Measurements from ENCODE around the gene DCAF8L2. TPM values are rescaled to one million over a fixed set of nuclear protein-coding genes. Genes with fewer than 3 reads are reported as not detected.
"Not testable (repeated sequence)": the region's sequence is repeated elsewhere in the genome, so short reads cannot be mapped to it uniquely, and the experiment has no call there.

Gene DCAF8L2
- total RNA-seq (2014; rRNA removed; shearing (Covaris generic)) = not detected in 2 replicates

DNA sequence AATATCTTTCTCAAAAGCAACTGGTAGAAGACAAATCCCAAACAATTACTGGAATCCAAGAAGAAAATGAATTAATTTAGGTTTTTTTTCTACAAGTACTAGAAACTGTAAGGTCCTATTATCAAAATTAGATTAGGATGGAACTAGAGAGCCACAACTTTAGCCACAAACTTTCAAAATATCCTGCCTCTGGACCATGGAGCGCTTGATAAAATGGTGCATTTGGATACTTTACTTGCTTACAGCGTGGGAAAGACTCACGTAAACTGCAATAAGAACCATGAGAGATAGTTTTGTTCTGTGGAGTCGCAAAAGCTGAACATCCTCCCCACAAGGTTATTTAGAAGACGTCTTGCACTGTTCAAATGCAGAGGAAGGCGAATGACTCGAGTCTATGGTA is at the start of gene DCAF8L2:
Gene DCAF8L2 (plus strand): TSS at position 301 of the 400 bp plus-strand sequence. CDS start 156,552 bp downstream, outside the sequence.
- Histone ChIP-seq H3K4me1 (replicated peaks) (no peaks in the 10 kb centered on the region), H3K27me3 (replicated peaks) (no peaks in the 10 kb centered on the region), H3K36me3 (no peaks in the 10 kb centered on the region), H3K9me3 (replicated peaks) (no peaks in the 10 kb centered on the region), H3K4me3 (no peak within 1 kb of the TSS), H3K27ac (no peak within 1 kb of the TSS)
- no peak for DNase-seq (ENCODE audit: low read depth in 1 of 2, low spot score in 2 of 2)

DNA sequence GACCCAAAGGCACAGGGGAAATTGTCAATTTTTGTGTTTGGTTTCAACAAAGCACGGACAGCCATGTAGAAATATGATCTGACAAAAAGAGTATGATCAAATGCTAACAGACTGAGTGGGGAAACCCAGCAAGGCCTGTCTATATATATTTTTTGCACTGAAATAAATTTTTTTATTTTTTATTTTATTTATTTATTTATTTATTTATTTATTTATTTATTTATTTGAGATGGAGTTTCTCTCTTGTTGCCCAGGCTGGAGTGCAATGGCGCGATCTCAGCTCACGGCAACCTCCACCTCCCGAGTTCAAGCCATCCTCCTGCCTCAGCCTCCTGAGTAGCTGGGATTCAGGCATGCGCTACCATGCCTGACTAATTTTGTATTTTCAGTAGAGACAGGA is 49.0 kb upstream of the DCAF8L2 start:
- H3K27me3 ChIP-seq (replicated peaks); H3K27ac ChIP-seq; DNase-seq (ENCODE audit: low read depth in 1 of 2, low spot score in 2 of 2); H3K36me3 ChIP-seq; H3K4me1 ChIP-seq (replicated peaks); H3K4me3 ChIP-seq; H3K9me3 ChIP-seq (replicated peaks): not testable (repeated sequence)

DNA sequence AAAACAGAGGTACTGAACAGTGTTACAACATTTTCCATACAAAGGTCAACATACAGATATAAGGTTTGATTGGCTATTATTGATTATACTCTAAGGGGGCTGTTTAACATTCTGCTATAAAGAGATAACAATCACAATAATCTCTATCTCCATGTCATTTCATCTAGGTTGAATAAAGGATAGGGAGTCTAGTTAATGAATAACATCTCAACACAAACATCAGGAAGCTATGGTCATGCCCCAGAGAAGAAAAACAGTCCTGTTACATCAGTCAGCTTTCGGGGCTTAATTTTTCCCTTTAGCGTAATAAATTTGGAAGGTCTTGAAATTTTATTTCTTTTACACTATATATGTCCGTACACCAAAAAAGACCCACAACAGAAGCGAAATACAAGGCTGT is 41.5 kb upstream of the DCAF8L2 start:
- H3K27me3 ChIP-seq (replicated peaks) = no peaks in the 10 kb centered on the region
- H3K27ac ChIP-seq = no peak overlapping the region
- H3K9me3 ChIP-seq (replicated peaks) = no peaks in the 10 kb centered on the region
- H3K4me1 ChIP-seq (replicated peaks) = no peaks in the 10 kb centered on the region
- H3K36me3 ChIP-seq = no peaks in the 10 kb centered on the region
- DNase-seq (ENCODE audit: low read depth in 1 of 2, low spot score in 2 of 2) = no peak
- H3K4me3 ChIP-seq = no peak overlapping the region

DNA sequence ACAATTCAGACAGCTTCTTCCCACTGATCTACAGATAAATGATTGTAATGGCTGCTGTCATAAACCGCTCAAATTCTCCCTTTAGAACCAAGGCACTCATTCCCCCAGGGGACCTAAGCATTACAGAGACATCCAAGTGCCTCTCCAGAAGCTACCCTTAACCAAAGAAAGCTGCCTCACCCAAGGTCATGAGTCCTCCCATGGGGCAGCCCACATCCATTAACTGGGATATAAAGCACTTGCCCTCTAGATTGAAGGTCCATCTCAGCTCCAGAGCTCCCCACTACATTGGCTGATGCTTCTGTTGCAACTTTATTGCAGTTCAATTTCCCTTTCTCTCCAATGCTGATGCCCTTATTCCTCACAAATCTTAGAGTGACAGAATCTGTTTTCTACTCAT is 40.5 kb upstream of the DCAF8L2 start:
- Histone ChIP-seq H3K27me3 (replicated peaks) (no peaks in the 10 kb centered on the region), H3K4me1 (replicated peaks) (no peaks in the 10 kb centered on the region), H3K27ac (no peak overlapping the region), H3K36me3 (no peaks in the 10 kb centered on the region), H3K9me3 (replicated peaks) (no peaks in the 10 kb centered on the region), H3K4me3 (no peak overlapping the region)
- no peak for DNase-seq (ENCODE audit: low read depth in 1 of 2, low spot score in 2 of 2)

DNA sequence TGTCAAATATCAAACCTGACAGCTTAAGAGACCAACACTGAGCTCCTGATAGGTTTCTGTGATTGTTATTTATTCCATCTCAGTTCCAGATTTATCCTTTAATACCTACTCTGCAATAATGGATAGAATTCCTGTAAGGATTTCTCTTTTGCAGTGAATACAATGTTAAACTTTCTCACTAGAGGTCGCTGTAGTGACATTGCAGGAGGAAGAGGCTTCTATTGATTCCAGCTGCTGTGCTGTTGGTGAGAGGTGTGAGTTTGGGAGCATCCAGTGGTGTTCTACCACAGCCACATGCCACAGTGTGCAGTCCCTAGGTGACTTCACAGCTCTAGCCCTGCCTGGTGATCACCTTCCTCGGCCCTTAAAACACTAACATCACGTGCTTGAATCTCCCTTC is 34.6 kb upstream of the DCAF8L2 start:
- no peak overlapping the region for H3K4me3 ChIP-seq
- H3K9me3 ChIP-seq (replicated peaks) = no peaks in the 10 kb centered on the region
- no peaks in the 10 kb centered on the region for H3K27me3 ChIP-seq (replicated peaks)
- no peaks in the 10 kb centered on the region for H3K36me3 ChIP-seq
- no peak for DNase-seq (ENCODE audit: low read depth in 1 of 2, low spot score in 2 of 2)
- no peak overlapping the region for H3K27ac ChIP-seq
- no peaks in the 10 kb centered on the region for H3K4me1 ChIP-seq (replicated peaks)

DNA sequence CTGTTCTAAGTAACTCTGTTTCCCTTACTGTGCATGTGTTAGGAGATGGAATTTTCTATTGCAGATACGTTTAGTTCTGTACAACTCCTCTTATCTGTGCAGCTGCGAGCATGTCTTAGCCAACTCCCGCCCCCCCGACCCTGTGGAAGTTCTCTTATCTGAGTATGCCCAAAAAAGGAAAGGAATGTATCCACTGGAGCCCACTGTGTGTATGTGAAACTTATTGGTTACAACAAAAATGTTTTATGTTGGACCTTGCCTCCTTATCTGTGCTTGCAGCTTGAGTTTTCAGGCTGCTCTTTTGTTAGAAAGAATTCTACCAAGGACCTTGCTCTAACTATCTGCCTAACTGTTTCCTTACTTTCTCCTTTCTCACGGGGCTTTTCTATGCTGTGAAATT is 24.2 kb upstream of the DCAF8L2 start:
- Histone ChIP-seq H3K36me3 (no peaks in the 10 kb centered on the region), H3K27me3 (replicated peaks) (no peaks in the 10 kb centered on the region), H3K4me1 (replicated peaks) (no peaks in the 10 kb centered on the region), H3K4me3 (no peak overlapping the region), H3K27ac (no peak overlapping the region), H3K9me3 (replicated peaks) (no peaks in the 10 kb centered on the region)
- DNase-seq (ENCODE audit: low read depth in 1 of 2, low spot score in 2 of 2) = no peak

DNA sequence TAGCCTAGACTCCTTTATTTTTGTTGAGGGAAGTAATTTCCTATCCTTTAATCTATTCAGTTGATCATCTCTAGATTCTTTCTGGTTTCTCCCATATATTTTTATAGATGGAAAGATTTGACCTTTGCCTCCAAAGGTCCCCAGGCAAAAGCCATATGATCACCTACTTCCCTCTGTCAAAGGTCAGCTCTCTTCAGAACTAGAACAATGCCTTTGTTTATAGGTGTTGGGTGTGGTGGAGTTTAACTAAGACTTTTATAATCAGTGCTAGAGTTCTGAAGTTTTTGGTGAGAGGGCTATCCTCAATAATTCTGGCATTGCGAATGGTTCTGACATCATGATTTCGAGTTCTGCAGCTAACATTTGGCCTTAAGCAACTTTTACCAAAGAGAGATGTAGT is 19.0 kb upstream of the DCAF8L2 start:
- DNase-seq (ENCODE audit: low read depth in 1 of 2, low spot score in 2 of 2) = no peak
- no peaks in the 10 kb centered on the region for H3K4me1 ChIP-seq (replicated peaks)
- no peak overlapping the region for H3K4me3 ChIP-seq

DNA sequence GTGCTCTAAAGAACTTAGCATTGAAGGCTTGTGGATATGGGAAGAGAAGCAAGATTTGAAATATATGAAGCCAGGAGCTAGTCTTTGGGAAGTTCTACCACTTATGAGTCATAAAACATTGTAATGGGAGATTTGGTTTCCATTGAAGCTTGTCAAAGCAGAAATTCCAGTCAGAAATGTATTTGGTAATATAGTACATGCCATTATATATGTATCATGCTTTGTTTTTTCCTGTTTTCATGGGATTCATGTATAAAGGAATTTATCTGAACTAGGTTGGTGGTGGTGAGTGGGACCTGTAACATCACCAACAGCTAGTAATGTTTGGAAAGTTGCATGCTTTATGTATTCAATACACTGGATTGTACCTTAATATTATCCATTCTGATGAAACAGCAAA is 14.6 kb upstream of the DCAF8L2 start:
- H3K4me1 ChIP-seq (replicated peaks) = no peaks in the 10 kb centered on the region
- no peaks in the 10 kb centered on the region for H3K9me3 ChIP-seq (replicated peaks)
- no peaks in the 10 kb centered on the region for H3K36me3 ChIP-seq
- no peaks in the 10 kb centered on the region for H3K27me3 ChIP-seq (replicated peaks)
- H3K27ac ChIP-seq = no peak overlapping the region
- H3K4me3 ChIP-seq = no peak overlapping the region
- no peak for DNase-seq (ENCODE audit: low read depth in 1 of 2, low spot score in 2 of 2)

More for the DNA sequence above, 19.0 kb upstream of the DCAF8L2 start:
- H3K27me3 ChIP-seq (replicated peaks) = no peaks in the 10 kb centered on the region
- H3K36me3 ChIP-seq = no peaks in the 10 kb centered on the region
- H3K9me3 ChIP-seq (replicated peaks) = no peaks in the 10 kb centered on the region
- H3K27ac ChIP-seq = no peak overlapping the region

DNA sequence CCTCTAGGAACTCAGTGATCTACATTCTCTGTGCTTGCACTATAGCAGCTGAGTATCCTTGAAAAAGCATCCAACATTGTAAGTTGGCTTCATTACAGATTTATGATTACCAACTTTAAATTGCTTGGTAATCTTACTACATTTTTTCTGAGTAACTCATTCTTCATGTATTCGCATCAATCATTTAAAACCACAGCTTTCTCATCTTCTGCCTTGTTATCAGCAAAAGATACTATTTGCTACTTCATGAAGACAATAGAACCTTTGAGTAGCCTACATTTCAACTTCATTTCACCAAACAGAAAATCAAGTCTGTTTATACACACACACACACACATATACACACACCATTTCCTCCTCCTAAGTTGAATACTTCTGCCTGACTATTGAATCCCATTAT is 6.2 kb upstream of the DCAF8L2 start:
- Histone ChIP-seq H3K27me3 (replicated peaks) (no peaks in the 10 kb centered on the region), H3K27ac (no peak overlapping the region), H3K4me3 (no peak overlapping the region), H3K9me3 (replicated peaks) (no peaks in the 10 kb centered on the region), H3K4me1 (replicated peaks) (no peaks in the 10 kb centered on the region), H3K36me3 (no peaks in the 10 kb centered on the region)
- DNase-seq (ENCODE audit: low read depth in 1 of 2, low spot score in 2 of 2) = no peak

DNA sequence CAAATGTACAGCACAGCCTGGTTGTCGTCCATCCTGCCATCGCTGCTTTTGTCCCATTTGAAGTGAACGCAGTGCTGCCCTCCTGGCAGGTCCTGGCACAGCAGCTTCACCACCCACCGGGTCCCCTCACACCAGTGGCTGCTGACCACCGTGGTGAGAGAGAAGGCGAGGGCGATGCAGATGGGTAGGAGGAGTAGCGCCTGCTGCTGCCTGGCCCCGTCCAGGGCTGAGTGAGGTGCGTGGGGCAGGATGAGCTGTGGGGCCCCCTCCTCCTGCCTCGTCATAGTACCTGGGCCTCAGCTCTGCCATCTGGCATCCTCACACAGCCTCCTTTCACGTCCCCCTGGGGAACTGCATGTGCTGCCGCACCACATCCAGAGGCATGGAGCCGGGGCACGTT is 1.8 kb downstream of the DCAF8L2 start:
- H3K36me3 ChIP-seq = no peaks in the 10 kb centered on the region
- no peaks in the 10 kb centered on the region for H3K4me1 ChIP-seq (replicated peaks)
- no peak for DNase-seq (ENCODE audit: low read depth in 1 of 2, low spot score in 2 of 2)
- H3K9me3 ChIP-seq (replicated peaks) = no peaks in the 10 kb centered on the region
- no peaks in the 10 kb centered on the region for H3K27me3 ChIP-seq (replicated peaks)
- H3K27ac ChIP-seq = no peak overlapping the region
- no peak overlapping the region for H3K4me3 ChIP-seq

DNA sequence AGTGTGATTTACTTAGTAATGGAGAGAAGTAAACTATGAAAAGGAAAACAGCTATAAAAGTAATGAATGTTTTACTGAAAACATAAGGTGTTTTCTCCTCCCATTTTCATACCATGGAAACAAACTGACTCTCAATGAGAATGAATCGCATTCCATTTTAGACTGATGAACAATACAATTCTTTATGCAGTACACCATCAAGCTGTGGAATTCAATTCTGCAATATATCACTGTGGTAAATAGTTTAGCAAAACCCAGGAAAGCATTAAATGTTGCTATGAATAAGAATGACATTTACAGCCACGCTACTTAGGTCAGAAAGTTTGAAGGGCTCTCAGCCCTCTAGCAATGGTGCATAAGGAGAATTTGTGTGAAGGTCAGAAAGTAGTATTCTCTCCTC is 7.4 kb downstream of the DCAF8L2 start:
- Histone ChIP-seq H3K4me3 (no peak overlapping the region), H3K36me3 (no peaks in the 10 kb centered on the region), H3K27me3 (replicated peaks) (no peaks in the 10 kb centered on the region), H3K4me1 (replicated peaks) (no peaks in the 10 kb centered on the region), H3K27ac (no peak overlapping the region), H3K9me3 (replicated peaks) (no peaks in the 10 kb centered on the region)
- DNase-seq (ENCODE audit: low read depth in 1 of 2, low spot score in 2 of 2) = no peak

DNA sequence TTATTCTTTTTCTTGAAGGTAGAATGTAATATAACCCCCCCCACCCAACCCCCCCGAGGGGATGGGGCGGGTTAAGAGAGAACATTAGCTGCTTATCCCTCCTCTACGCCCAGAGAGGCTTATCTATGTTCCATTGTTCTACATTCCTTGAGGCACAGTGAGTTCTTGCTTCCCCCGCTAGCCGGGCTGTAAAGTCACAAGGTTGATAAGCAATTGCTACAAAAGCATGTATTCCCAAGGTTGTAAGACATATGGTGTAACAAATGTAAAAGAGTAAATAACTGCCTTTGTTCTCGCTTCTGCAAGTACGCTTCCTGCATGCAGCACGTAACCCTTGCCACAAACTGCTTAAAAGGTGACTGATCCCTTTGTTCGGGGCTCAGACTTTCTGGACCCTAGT is 8.2 kb downstream of the DCAF8L2 start:
- Histone ChIP-seq H3K27ac (no peak overlapping the region), H3K27me3 (replicated peaks) (no peaks in the 10 kb centered on the region), H3K36me3 (no peaks in the 10 kb centered on the region), H3K4me1 (replicated peaks) (no peaks in the 10 kb centered on the region), H3K9me3 (replicated peaks) (no peaks in the 10 kb centered on the region), H3K4me3 (no peak overlapping the region)
- DNase-seq (ENCODE audit: low read depth in 1 of 2, low spot score in 2 of 2) = no peak

DNA sequence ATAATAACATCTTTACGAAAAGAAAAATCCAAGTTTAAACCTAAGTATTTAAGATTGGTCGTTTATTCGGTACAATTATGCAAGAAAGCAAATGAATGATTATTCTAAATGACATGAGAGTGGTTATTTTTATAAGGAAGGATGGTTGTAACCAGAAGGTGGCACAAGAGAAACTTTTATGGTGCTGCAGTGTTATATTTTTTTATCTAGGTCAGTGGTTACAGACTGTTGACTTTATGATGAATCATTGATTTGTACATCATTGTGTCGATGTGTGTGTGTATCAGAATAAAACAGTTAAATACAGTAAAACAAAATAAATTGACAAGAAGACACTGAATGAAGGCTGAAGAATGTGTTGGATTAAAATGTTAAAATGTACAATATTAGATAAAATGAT is 9.8 kb downstream of the DCAF8L2 start:
- no peak overlapping the region for H3K27ac ChIP-seq
- H3K4me3 ChIP-seq = no peak overlapping the region
- DNase-seq (ENCODE audit: low read depth in 1 of 2, low spot score in 2 of 2) = no peak

DNA sequence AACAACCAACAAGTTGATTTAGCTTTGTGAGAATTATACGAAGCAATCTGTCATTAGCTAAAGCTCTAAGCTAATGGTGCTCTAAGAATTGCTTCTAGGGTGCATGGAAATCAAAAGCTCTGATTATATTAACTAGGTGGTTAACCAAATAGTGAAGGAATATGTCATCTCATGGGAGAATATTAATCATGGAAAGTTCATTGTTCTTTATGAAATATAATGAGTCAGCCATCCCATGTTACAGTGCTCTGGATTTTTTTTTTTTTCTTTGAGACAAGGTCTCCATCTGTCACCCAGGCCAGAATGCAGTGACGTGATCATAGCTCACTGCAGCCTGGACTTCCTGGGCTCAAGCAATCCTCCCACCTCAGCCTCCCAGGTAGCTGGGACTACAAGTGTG is 10.5 kb downstream of the DCAF8L2 start:
- no peaks in the 10 kb centered on the region for H3K27me3 ChIP-seq (replicated peaks)
- H3K4me1 ChIP-seq (replicated peaks) = no peaks in the 10 kb centered on the region
- H3K9me3 ChIP-seq (replicated peaks) = no peaks in the 10 kb centered on the region
- DNase-seq (ENCODE audit: low read depth in 1 of 2, low spot score in 2 of 2) = no peak
- H3K4me3 ChIP-seq = no peak overlapping the region
- no peaks in the 10 kb centered on the region for H3K36me3 ChIP-seq
- H3K27ac ChIP-seq = no peak overlapping the region

More for the DNA sequence above, 9.8 kb downstream of the DCAF8L2 start:
- no peaks in the 10 kb centered on the region for H3K4me1 ChIP-seq (replicated peaks)
- H3K36me3 ChIP-seq = no peaks in the 10 kb centered on the region
- no peaks in the 10 kb centered on the region for H3K9me3 ChIP-seq (replicated peaks)
- H3K27me3 ChIP-seq (replicated peaks) = no peaks in the 10 kb centered on the region

DNA sequence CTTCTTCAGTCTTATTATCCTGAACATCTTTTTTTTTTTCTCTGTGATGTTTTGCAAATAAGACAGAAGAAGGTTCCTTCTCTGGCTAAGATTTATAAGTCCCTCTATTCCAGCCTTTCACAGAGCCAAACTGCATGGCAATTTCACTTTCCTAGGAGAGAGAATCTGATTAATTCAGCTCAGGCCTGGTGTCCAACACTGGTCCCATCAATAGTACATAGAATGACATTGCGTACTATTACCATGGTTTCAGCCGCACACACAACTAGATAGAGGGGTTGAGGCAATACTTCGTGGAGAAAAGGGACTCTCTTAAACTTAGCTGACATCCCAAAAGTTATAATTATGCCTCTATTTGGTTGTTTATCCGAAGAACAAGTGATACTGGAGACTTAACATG is 18.5 kb downstream of the DCAF8L2 start:
- no peaks in the 10 kb centered on the region for H3K4me1 ChIP-seq (replicated peaks)
- no peak overlapping the region for H3K4me3 ChIP-seq

More for the DNA sequence above, 18.5 kb downstream of the DCAF8L2 start:
- H3K9me3 ChIP-seq (replicated peaks) = no peaks in the 10 kb centered on the region
- H3K36me3 ChIP-seq = no peaks in the 10 kb centered on the region
- H3K27ac ChIP-seq = no peak overlapping the region
- no peaks in the 10 kb centered on the region for H3K27me3 ChIP-seq (replicated peaks)
- no peak for DNase-seq (ENCODE audit: low read depth in 1 of 2, low spot score in 2 of 2)

Data from SJSA1 (cell line).